Adrenal gland (tissue), 12 donors: ENCODE results near the gene ANKRD53. TPM values are rescaled to one million over a fixed set of nuclear protein-coding genes. Genes with fewer than 3 reads are reported as not detected.

Experiments used
- DNase-seq, 7 donors: peaks; one replicate each; pipeline ENCODE4 v3.0.0-alpha.2; 2019 to 2020
- H3K27ac ChIP-seq, 5 donors: fragments of 200-600 bp; sonication (generic) in 4 of 5; 1 replicate in 3 of 5; 2 replicates in 2 of 5; pipeline versions ENCODE4 v1.5.1 to v1.8.0; 2016 to 2020; ENCODE audit warnings: mild to moderate bottlenecking in 1 of 5
- H3K27me3 ChIP-seq: fragments of 200-600 bp; 2 replicates; pipeline ENCODE4 v1.8.0; 2021
- H3K36me3 ChIP-seq, 2 donors: fragments of 200-600 bp; replicated peaks in 1 of 2; 1 replicate in 1 of 2; 2 replicates in 1 of 2; pipeline versions ENCODE4 v1.5.1 to v1.8.0; 2018 to 2022
- H3K4me1 ChIP-seq, 2 donors: fragments of 200-600 bp; replicated peaks in 1 of 2; 1 replicate in 1 of 2; 2 replicates in 1 of 2; pipeline versions ENCODE4 v1.5.1 to v1.8.0; 2018 to 2021
- H3K4me3 ChIP-seq, 4 donors: fragments of 200-600 bp; sonication (generic) in 3 of 4; one replicate each; pipeline ENCODE4 v1.5.1; 2016 to 2018
- H3K9me3 ChIP-seq, 3 donors: fragments of 200-600 bp; sonication (generic) in 1 of 3; replicated peaks in 1 of 3; 1 replicate in 2 of 3; 2 replicates in 1 of 3; pipeline versions ENCODE4 v1.5.1 to v1.8.0; 2016 to 2021
- CTCF ChIP-seq, 6 experiments: fragments of 450-650 bp in 4 of 6; fragments of 200-600 bp in 2 of 6; sonication (generic) in 1 of 6; IDR thresholded peaks; 1 replicate in 5 of 6; 2 replicates in 1 of 6; pipeline versions ENCODE4 v1.5.1 to v1.8.0; 2016 to 2021; ENCODE audit warnings: antibody characterized with exemption in 6 of 6, mild to moderate bottlenecking in 2 of 6, moderate library complexity in 1 of 6
- POLR2A ChIP-seq, 2 donors: fragments of 450-650 bp; IDR thresholded peaks; one replicate each; pipeline ENCODE4 v1.6.1; 2017; ENCODE audit warnings: antibody characterized with exemption in 2 of 2, mild to moderate bottlenecking in 2 of 2, moderate library complexity in 1 of 2
- WGBS, 4 donors: extraction: QIAGEN DNeasy Blood & Tissue Kit in 2 of 4; methylation state at CpG; one replicate each; pipeline versions ENCODE4 v1.1.5 to v1.1.7; 2013 to 2017; 5-methylcytosine and 5-hydroxymethylcytosine counted together
- intact Hi-C, 2 donors: fragments of 100-400 bp; cut with DNase I; formaldehyde crosslinking; loops; one replicate each; pipeline versions ENCODE4 v1.14.1 to v1.15.0; 2022 to 2023
- polyA plus RNA-seq, 3 donors: library from polyadenylated mRNA; stranded (reverse); fragments of 200-250 nt in 2 of 3; fragments of 350-450 nt in 1 of 3; fragmentation: Illumina TruSeq in 1 of 3; extraction: RNeasy Lipid Tissue Mini Kit (QIAGEN cat#74804) in 1 of 3; gene quantifications; one replicate each; pipeline ENCODE4 v1.2.3, GENCODE V29; 2013 to 2014
- total RNA-seq, 9 donors: library from RNA; depleted of rRNA in 4 of 9; stranded (reverse); fragments of >200 nt in 4 of 9; fragments of 120-200 nt in 1 of 9; fragmentation: NEBNext Ultra II Directional in 1 of 9; extraction: Animal tissue kit (Norgen Biotek cat#: 25700) in 1 of 9; gene quantifications; one replicate each; pipeline versions ENCODE4 v1.1.0 to v1.2.4, GENCODE V29; 2013 to 2023
- donor health status: healthy with polysubstance abuse.
- donor health status: Bipolar disorder and iron deficiency.
- donor health status: DM: yes; HTN: yes; CAD: no.
- donor health status: DM: no; HTN: no; CAD: no.
- donor health status: DM: no; HTN: no; CAD: no.
- donor health status: DM: yes; HTN: yes; CAD: no.

The ANKRD53 gene
- total and polyA plus RNA-seq, 12 donors, result 0.61 to 5.1 (median 2.1) TPM; not detected in 1

GRCh38 chr2:70942396-70943204 lies 35.8 kb upstream of the ANKRD53 start:
- 63 to 71% (median 64%) methylated on average over 6 of the region's 6 CpGs for WGBS, 4 donors
- Histone ChIP-seq H3K27ac (no peak overlapping the region), H3K36me3 (no peaks in the 10 kb centered on the region), H3K27me3 (no peaks in the 10 kb centered on the region), H3K4me1 (no peaks in the 10 kb centered on the region), H3K9me3 (no peaks in the 10 kb centered on the region), H3K4me3 (no peak overlapping the region)
- DNase-seq, result no peak
- TF ChIP-seq POLR2A (IDR thresholded peaks at IDR 0.05) (no peak), CTCF (IDR thresholded peaks at IDR 0.05) (no peak)
- intact Hi-C loops, result loop anchor here in 1 of 2 donors (5.0 kb wide), 1 partner anchor 80 kb away; no protein-coding TSS in a partner anchor

GRCh38 chr2:70943205-70943871 lies 35.1 kb upstream of the ANKRD53 start:
- Histone ChIP-seq H3K4me3 (no peak overlapping the region), H3K27me3 (no peaks in the 10 kb centered on the region), H3K36me3 (no peaks in the 10 kb centered on the region), H3K4me1 (peaks cover 0 to 4% of the 10 kb centered on the region in 2 donors), H3K9me3 (no peaks in the 10 kb centered on the region), H3K27ac (no peak overlapping the region)
- intact Hi-C loops, result loop anchor here in 1 of 2 donors (5.0 kb wide), 1 partner anchor 81 kb away; no protein-coding TSS in a partner anchor
- peak in 1 of 7 donors; percentile 10 for DNase-seq
- no peak for TF ChIP-seq POLR2A (IDR thresholded peaks at IDR 0.05)
- no peak for TF ChIP-seq CTCF (IDR thresholded peaks at IDR 0.05)
- WGBS, 4 donors, result 69 to 79% (median 73%) methylated on average over 7 to 11 of the region's 11 CpGs

GRCh38 chr2:70944111-70944690 lies 34.2 kb upstream of the ANKRD53 start:
- WGBS, 4 donors, result 78 to 86% (median 82%) methylated on average over 4 of the region's 4 CpGs
- no peak for TF ChIP-seq POLR2A (IDR thresholded peaks at IDR 0.05)
- TF ChIP-seq CTCF (IDR thresholded peaks at IDR 0.05), result no peak
- H3K4me1 ChIP-seq, result peaks cover 3 to 8% of the 10 kb centered on the region in 2 donors
- H3K4me3 ChIP-seq, result no peak overlapping the region
- no peaks in the 10 kb centered on the region for H3K9me3 ChIP-seq
- no peaks in the 10 kb centered on the region for H3K27me3 ChIP-seq
- H3K36me3 ChIP-seq, result no peaks in the 10 kb centered on the region
- no peak overlapping the region for H3K27ac ChIP-seq
- no peak for DNase-seq
- intact Hi-C loops, result loop anchor here in 1 of 2 donors (5.0 kb wide), 1 partner anchor 82 kb away; no protein-coding TSS in a partner anchor
